Activated naive CD8-positive, alpha-beta T cell treated with anti-CD3 and anti-CD28 coated beads, Interleukin-2, amount 50 U/mL, for 24 hours (primary cell): ENCODE measurements around the gene RCSD1.

Source experiments
- ATAC-seq: fragments of 150-1000 bp; cut with Tn5 transposase; one replicate; pipeline ENCODE4 v1.10.0; 2021
- DNase-seq: peaks from one replicate; pipeline ENCODE4 v3.0.0; 2021
- H3K27ac Mint-ChIP-seq: one replicate; pipeline ENCODE4 v1.8.0; 2021; ENCODE audit warnings: mild to moderate bottlenecking, mixed read lengths
- H3K27me3 Mint-ChIP-seq: one replicate; pipeline ENCODE4 v1.8.0; 2021; ENCODE audit warnings: mixed read lengths
- H3K36me3 Mint-ChIP-seq: one replicate; pipeline ENCODE4 v1.8.0; 2021; ENCODE audit warnings: low read depth, mixed read lengths
- H3K4me1 Mint-ChIP-seq: one replicate; pipeline ENCODE4 v1.8.0; 2021; ENCODE audit warnings: mixed read lengths
- H3K4me3 Mint-ChIP-seq: one replicate; pipeline ENCODE4 v1.8.0; 2021; ENCODE audit warnings: mild to moderate bottlenecking, moderate library complexity, mixed read lengths
- H3K9me3 Mint-ChIP-seq: one replicate; pipeline ENCODE4 v1.8.0; 2021; ENCODE audit warnings: mixed read lengths

RCSD1 gene

DNA sequence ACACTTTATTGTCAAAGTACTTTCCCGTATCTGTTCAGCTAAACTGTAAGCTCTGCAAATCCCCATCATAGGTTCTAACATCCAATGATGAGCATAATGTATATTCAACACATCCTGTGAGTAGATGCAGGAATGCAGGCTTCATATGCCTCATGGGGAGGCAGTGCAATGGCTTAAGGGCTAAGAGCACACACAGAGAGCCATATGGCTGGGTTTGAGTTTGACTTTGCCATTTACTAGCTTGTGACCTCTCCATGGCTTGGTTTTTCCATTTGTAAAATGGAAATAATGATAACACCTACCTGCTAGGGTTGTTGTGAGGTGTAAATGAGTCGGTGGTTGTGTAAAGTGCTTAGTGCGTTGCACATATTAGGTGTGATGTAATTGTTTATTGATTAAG lies 13.4 kb downstream of the RCSD1 start:
- Mint-ChIP-seq H3K9me3 (no peaks in the 10 kb centered on the region), H3K4me1 (peaks cover 76% of the 10 kb centered on the region), H3K27me3 (no peaks in the 10 kb centered on the region), H3K4me3 (peak overlapping the region; percentile 16), H3K36me3 (peaks cover 30% of the 10 kb centered on the region), H3K27ac (peak overlapping the region; percentile 77)
- no peak for DNase-seq
- peak; percentile 75 for ATAC-seq

DNA sequence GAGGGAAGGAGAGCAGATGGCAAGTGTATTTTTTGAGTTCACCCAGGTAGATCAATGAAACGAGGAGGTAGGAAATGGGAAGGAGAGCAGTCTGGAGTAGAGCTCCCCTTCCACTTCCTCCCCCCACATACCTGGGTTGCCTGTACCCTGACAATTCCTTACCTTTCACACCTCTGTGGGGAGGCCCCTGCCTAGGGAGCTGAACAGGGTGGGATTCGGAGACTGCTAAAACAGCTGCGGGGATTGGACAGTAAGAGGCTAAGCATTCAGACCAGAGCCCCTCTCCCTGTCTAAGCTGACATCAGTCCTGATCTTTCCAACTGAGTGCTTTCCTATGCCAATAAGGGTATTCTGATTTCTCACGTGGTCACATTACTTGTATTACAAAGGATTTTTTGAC lies 14.5 kb downstream of the RCSD1 start:
- Mint-ChIP-seq H3K9me3 (no peaks in the 10 kb centered on the region), H3K27me3 (no peaks in the 10 kb centered on the region), H3K27ac (peak overlapping the region; percentile 72), H3K4me3 (no peak overlapping the region), H3K36me3 (peaks cover 31% of the 10 kb centered on the region), H3K4me1 (peaks cover 82% of the 10 kb centered on the region)
- no peak for DNase-seq
- no peak for ATAC-seq

DNA sequence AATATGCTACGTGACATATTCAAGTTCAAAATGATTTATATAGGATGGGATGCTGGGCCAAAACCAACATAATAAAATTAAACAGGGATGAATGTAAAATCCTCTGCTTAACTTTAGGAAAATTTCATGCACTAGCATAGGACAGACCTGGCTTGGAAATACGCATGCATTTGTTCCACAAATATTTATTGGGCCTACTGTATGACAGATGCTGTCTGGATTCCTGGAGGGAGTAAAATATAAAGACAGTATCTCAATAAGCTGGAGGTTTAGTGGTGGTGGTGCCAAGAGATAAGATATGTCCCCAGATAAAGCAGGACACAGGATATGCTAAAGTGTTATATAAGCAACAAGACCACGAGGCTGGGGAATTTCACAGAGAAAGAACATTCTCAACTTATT lies 15.1 kb downstream of the RCSD1 start:
- H3K27ac Mint-ChIP-seq: peak overlapping the region; percentile 72
- H3K4me1 Mint-ChIP-seq: peaks cover 83% of the 10 kb centered on the region
- no peak overlapping the region for H3K4me3 Mint-ChIP-seq
- no peak for DNase-seq
- peaks cover 30% of the 10 kb centered on the region for H3K36me3 Mint-ChIP-seq
- H3K27me3 Mint-ChIP-seq: no peaks in the 10 kb centered on the region
- H3K9me3 Mint-ChIP-seq: no peaks in the 10 kb centered on the region
- no peak for ATAC-seq

DNA sequence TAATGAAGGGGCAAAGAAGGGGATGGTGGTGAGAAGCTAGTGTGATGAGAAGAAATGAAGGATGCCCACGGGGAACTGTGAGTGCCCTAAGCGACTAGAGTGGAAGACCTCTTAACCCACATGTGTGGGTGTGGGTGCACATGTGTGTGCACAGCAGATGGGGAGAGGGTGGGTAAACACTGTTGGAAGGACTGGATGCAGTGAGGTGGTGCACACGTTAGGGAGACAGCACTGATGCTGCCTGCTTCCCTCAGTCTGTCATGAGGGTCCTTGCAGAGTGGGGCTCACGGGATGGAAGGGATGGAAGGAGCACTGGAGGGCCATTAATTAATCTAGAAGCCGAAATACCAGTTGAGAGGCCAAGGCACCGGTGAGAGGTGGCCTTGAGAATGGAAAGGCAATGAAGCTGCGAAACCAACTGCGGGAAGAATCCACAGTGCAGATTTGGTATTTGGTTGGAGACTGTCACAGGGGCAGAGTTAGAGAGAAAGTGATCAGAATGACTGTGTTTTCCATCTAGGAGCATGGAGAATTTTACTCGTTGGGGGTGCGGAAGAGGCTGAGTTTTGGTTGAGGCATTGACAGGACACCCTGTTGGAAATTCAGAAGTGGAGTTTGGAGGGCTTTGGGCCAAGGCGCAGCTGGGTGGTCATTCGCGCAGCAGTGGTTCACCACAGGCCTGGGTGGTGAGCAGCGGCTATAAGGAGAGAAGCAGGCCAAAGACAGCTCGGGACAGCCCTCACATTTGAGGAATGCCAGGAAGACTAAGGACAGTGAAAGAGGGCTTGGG lies 15.8 kb downstream of the RCSD1 start:
- peaks cover 84% of the 10 kb centered on the region for H3K4me1 Mint-ChIP-seq
- DNase-seq (no peak), ATAC-seq (no peak)
- H3K27ac Mint-ChIP-seq: peak overlapping the region; percentile 72
- no peak overlapping the region for H3K4me3 Mint-ChIP-seq
- H3K27me3 Mint-ChIP-seq: no peaks in the 10 kb centered on the region
- H3K36me3 Mint-ChIP-seq: peaks cover 23% of the 10 kb centered on the region
- no peaks in the 10 kb centered on the region for H3K9me3 Mint-ChIP-seq

DNA sequence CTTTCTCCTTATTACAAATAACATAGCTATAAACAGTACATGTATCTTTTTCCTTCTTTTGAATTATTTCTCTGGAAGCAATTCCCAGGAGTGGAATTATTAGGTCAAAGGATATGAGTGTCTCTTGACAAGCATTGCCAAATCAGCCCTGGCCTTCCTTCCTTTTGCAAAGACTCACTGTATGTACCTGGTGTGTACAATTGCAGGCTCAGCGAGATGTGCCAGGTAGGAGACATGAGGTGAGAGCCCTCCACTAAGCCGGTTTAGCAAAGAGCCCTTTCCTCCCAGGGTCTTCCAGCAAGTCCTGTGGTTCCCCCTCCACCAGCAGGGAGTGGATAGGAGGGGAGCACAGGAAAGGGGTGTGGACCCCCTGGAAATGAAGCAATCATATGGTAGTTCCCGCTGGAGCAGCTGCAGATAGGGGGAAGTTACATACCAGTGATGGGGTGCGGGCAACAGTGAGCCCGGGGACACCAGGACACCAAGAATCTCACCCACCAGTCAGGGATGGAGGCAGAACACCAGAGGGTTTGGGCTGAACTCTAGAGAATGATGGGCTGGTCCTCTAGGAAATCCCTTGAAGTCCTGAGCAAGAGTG lies 18.3 kb downstream of the RCSD1 start:
- Mint-ChIP-seq H3K36me3 (peaks cover 13% of the 10 kb centered on the region), H3K27me3 (no peaks in the 10 kb centered on the region), H3K4me3 (no peak overlapping the region), H3K27ac (peak overlapping the region; percentile 66), H3K9me3 (no peaks in the 10 kb centered on the region), H3K4me1 (peaks cover 83% of the 10 kb centered on the region)
- no peak for DNase-seq
- ATAC-seq: no peak

DNA sequence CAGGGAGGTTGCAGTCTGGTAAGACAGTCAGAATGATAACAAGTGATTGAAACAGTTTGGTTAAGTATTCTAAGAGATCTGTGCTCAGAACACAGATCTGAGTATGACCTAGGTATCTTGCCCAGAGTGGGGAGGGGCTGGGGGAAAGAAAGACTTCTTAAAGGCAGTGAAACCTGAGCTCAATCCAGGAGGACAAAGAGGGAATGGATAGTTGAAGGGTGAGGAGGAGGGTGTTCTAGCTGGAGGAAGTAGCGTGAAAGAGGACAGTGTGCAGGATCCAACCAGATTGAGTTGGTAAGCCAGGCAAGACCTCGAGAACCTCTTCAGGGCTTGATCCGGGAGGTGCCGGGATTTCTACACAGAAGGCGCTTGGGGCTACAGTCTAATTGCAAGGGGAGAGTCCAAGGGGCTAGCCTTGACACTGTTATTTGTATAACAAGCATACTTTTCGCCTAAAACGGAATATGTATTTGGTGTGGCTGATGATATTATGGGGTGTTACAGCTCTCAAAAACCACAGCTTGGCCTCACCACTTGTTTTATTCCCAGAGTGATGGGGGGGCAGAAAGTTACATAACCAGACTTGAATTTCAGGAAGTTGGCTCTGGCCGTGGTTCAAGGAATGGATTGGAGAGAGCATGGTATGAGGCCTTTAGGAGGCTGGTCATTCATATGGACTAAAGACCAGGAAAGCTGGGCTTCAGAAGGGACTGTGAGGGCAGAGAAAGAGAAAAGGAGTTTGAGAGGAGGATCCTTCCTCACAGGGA lies 19.1 kb downstream of the RCSD1 start:
- H3K4me3 Mint-ChIP-seq: no peak overlapping the region
- peak overlapping the region; percentile 66 for H3K27ac Mint-ChIP-seq
- DNase-seq: no peak
- ATAC-seq: no peak
- peaks cover 83% of the 10 kb centered on the region for H3K4me1 Mint-ChIP-seq
- H3K9me3 Mint-ChIP-seq: no peaks in the 10 kb centered on the region
- no peaks in the 10 kb centered on the region for H3K27me3 Mint-ChIP-seq
- peaks cover 7% of the 10 kb centered on the region for H3K36me3 Mint-ChIP-seq

DNA sequence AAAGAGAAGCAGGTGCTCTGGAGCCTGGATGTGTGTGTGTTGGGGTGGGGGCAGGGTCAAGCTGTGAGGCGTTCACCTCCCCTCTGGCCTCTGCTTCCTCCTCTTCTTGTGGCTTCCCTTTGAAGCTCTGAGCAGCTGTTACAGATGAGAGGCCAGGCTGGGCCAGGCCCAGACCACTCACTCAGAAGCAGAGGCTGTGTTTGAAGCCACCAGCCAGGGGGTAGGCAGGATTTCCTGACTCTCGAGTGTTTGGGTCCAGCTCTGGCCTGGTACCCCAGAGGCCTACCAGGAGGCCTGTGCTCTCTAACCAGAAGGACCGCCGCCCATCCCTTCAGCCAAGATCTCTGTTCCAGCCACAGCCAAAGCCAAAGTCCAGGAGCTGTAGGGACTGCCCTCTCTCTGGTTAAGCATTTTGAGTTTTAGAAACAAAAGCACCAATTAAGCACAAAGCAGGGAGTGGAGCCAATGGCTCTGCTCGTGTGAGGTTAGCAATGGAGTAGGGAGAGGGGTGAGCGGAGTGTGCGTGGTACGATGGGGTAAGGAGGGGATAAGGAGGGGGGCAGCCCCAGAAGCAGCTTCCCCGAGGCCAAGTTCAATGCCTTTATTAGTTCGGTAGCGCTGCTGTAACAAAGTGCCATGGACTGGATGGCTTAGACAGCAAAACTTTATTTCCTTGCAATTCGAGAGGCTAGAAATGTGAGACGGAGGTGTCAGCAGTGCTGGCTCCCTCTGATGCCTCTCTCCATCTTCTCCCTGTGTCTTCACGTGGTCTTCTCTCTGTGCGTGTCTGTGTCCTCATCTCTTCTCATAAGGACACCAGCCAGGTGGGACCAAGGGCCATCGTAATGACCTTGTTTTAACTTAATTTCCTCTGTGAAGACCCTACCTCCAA lies 20.5 kb downstream of the RCSD1 start:
- ATAC-seq (peak; percentile 40), DNase-seq (no peak)
- peaks cover 82% of the 10 kb centered on the region for H3K4me1 Mint-ChIP-seq
- H3K27ac Mint-ChIP-seq: peak overlapping the region; percentile 66
- no peaks in the 10 kb centered on the region for H3K27me3 Mint-ChIP-seq
- H3K36me3 Mint-ChIP-seq: peaks cover 7% of the 10 kb centered on the region
- H3K4me3 Mint-ChIP-seq: peak overlapping the region; percentile 13
- H3K9me3 Mint-ChIP-seq: no peaks in the 10 kb centered on the region

DNA sequence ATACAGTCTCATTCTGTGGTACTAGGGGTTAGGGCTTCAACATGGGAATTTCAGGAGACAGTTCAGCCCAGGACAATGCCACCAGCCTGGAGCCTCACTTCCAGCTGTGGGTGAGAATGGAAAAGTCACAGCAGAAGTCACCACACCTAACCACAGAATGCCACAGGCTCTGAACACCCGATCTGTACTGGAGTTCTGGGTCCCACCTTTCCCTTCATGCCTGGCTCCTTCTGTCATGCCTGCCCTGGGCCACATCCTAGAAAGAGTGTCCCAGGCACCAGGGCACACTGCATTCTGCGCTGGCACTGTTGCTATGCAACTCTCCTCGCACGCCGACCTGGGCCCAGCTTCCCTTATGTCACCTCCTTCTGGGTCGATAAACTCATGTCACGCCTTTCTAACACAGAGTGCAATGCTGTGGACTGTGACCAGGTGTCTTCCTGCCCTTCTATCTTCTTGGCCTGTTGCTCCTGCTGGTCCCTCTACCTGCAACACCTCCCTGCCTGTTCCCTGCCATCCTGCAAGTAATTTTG lies 21.2 kb downstream of the RCSD1 start:
- H3K9me3 Mint-ChIP-seq: no peaks in the 10 kb centered on the region
- H3K4me3 Mint-ChIP-seq: peak overlapping the region; percentile 13
- peaks cover 7% of the 10 kb centered on the region for H3K36me3 Mint-ChIP-seq

DNA sequence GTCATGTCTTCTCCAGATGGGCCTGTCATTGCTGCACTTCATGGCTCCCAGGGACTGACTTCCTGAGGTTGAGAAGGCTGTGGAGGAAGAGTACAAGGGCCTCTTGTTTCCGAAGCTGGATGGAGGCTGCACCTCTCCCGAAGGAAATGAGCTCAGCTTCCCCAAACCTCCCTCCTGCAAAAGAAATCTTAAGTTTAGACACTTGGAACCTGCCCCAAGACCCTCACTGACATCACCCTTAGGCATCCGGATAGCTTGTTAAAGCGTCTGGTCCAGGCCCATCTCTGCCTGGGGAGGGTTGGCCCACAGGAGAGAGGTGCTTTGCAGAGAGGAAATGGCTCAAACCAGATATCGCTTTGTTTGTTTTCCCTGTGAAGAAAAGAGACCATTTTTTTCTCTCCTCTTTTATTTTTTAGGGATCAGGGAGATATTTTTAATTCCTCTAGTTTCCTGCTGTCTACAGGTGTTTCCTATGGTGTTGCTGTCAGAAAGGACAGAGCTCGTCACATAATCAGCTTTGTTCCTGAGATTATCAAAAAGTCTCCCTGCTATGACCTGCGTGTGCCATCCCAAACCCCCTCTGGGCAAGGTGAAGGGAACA lies 25.0 kb downstream of the RCSD1 start:
- Mint-ChIP-seq H3K27me3 (no peaks in the 10 kb centered on the region), H3K27ac (peak overlapping the region; percentile 37), H3K4me1 (peaks cover 86% of the 10 kb centered on the region), H3K9me3 (no peaks in the 10 kb centered on the region), H3K4me3 (no peak overlapping the region), H3K36me3 (peaks cover 11% of the 10 kb centered on the region)
- ATAC-seq (no peak), DNase-seq (no peak)

More for the DNA sequence above, 21.2 kb downstream of the RCSD1 start:
- DNase-seq (no peak), ATAC-seq (peak; percentile 62)
- Mint-ChIP-seq H3K4me1 (peaks cover 79% of the 10 kb centered on the region), H3K27me3 (no peaks in the 10 kb centered on the region), H3K27ac (peak overlapping the region; percentile 66)

DNA sequence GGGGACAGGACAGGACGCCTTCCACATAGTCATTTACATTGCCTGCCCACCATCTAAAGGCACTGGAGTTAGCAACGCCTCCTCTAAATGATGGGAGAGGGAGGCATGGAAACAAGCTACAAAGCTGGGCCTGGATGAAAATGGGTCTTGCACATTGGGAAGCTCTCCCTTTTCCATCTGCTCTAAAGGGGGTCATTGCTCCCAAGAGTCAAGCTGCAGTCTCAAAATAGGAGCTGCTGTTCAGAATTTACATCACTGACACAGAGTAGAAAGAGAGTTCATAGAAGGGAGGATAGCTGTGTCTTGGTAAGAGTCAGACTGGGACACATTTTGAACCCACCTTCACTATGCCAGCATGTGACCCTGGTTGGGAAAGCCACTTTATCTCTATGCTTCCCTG lies 26.6 kb downstream of the RCSD1 start:
- ATAC-seq (no peak), DNase-seq (no peak)
- Mint-ChIP-seq H3K4me3 (no peak overlapping the region), H3K27me3 (no peaks in the 10 kb centered on the region), H3K36me3 (peaks cover 14% of the 10 kb centered on the region), H3K4me1 (peaks cover 84% of the 10 kb centered on the region), H3K9me3 (no peaks in the 10 kb centered on the region), H3K27ac (no peak overlapping the region)

DNA sequence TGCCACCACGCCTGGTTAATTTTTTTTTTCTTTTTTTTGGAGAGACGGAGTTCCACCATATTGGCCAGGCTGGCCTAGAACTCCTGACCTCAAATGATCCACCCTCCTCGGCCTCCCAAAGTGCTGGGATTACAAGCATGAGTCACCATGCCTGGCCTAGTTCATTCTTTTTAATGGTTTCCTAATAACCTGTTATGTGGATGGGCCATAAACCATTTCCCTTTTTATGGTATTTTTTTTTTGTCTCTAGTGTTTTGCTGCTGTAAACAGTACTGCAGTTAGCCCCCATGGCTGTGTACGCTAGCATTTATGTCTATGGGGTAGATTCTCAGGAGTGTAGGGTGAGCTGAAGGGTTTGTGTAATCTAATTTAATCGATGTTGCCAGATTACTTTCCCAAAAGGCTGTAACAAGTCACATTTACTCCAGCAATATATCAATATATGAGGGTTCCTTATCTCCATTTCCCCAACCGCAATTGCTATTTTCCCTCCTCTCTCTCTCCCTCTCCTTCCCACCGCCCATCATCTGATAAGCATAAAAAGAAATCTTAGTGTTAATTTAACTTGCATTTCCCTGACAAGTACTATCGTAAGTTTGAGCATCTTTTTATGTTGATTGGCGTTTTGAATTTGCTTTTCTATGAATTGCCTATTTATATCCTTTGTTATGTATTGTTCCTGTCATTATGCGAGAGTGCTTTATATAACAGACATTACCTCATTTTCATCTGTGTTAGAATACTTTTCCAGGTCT lies 28.7 kb downstream of the RCSD1 start:
- H3K4me3 Mint-ChIP-seq: no peak overlapping the region
- ATAC-seq (no peak), DNase-seq (no peak)
- H3K27ac Mint-ChIP-seq: peak overlapping the region; percentile 15
- no peaks in the 10 kb centered on the region for H3K9me3 Mint-ChIP-seq
- peaks cover 85% of the 10 kb centered on the region for H3K4me1 Mint-ChIP-seq
- no peaks in the 10 kb centered on the region for H3K27me3 Mint-ChIP-seq
- H3K36me3 Mint-ChIP-seq: peaks cover 18% of the 10 kb centered on the region

DNA sequence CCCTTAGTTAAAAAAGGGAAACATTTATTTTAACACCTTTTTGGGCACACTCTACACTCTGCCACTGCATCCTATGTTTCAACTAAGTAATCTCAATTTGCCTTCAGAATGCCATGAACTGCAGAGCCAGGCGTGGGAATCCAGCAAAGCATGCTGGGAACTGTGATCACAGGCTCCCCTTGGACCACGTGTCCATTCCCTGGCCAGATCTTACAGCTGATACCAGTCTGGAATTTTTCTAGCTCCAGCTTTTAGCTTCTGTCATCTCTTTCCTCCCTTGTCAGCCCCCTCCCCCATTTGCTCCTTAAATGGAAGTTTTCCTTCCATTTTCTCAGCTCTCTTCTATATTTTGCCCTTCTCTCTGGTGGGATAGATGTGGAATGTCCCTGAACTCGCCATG lies 29.4 kb downstream of the RCSD1 start:
- no peaks in the 10 kb centered on the region for H3K9me3 Mint-ChIP-seq
- no peaks in the 10 kb centered on the region for H3K27me3 Mint-ChIP-seq
- no peak overlapping the region for H3K4me3 Mint-ChIP-seq
- peaks cover 18% of the 10 kb centered on the region for H3K36me3 Mint-ChIP-seq
- H3K27ac Mint-ChIP-seq: peak overlapping the region; percentile 29
- ATAC-seq: no peak
- H3K4me1 Mint-ChIP-seq: peaks cover 83% of the 10 kb centered on the region
- no peak for DNase-seq

DNA sequence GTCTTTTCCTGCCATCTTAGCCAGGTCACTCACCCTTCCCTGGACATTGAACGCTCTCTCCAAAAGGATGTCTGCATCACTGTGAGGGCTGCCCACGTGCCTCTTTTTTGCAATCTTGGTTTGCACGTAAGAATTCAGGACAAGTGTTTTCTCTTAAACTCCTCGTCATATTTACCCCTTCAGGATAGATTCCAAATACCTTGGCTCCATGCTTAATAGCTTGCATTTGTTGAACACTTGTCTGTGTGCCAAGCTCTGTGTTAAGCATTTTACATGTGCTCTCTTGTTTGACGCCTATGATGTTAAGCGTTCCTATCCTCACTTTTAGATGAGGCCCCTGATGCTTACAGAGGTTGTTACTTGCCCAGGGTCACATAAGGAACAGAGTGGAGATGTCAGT lies 29.8 kb downstream of the RCSD1 start:
- no peaks in the 10 kb centered on the region for H3K27me3 Mint-ChIP-seq
- ATAC-seq (no peak), DNase-seq (no peak)
- H3K36me3 Mint-ChIP-seq: peaks cover 18% of the 10 kb centered on the region
- H3K27ac Mint-ChIP-seq: peak overlapping the region; percentile 29
- peaks cover 78% of the 10 kb centered on the region for H3K4me1 Mint-ChIP-seq
- no peak overlapping the region for H3K4me3 Mint-ChIP-seq
- H3K9me3 Mint-ChIP-seq: no peaks in the 10 kb centered on the region
